GM21723 (cell line): ENCODE measurements around the gene ZNF609.
"Not testable (repeated sequence)": the region's sequence is repeated elsewhere in the genome, so short reads cannot be mapped to it uniquely, and the experiment has no call there.

Source experiments
- ATAC-seq: cut with Tn5 transposase; IDR thresholded peaks from one replicate; pipeline ENCODE4 v1.9.1; 2021; ENCODE audit warnings: mild to moderate bottlenecking, moderate library complexity; ENCODE audit not compliant: unreplicated experiment

ZNF609 gene

GRCh38 chr15:64456634-64457108 lies 3.7 kb upstream of the ZNF609 start:
- no peak for ATAC-seq

GRCh38 chr15:64459066-64459781 lies 1.2 kb upstream of the ZNF609 start:
- no peak for ATAC-seq

- peak; percentile 39 for ATAC-seq
These were observed 644 bp downstream of the ZNF609 start for GRCh38 chr15:64460724-64461720.

- ATAC-seq: peak; percentile 17
These were observed 1.4 kb downstream of the ZNF609 start for GRCh38 chr15:64461721-64462162.

- ATAC-seq: no peak
These were observed 2.1 kb downstream of the ZNF609 start for GRCh38 chr15:64462492-64462891.

- no peak for ATAC-seq
These were observed 4.1 kb downstream of the ZNF609 start for GRCh38 chr15:64464276-64465005.

- ATAC-seq: no peak
These were observed 6.2 kb downstream of the ZNF609 start for GRCh38 chr15:64466408-64467141.

- ATAC-seq: no peak
These were observed 11.8 kb downstream of the ZNF609 start for GRCh38 chr15:64472161-64472560.

GRCh38 chr15:64474846-64475245 lies 14.5 kb downstream of the ZNF609 start:
- ATAC-seq: no peak

- no peak for ATAC-seq
These were observed 16.2 kb downstream of the ZNF609 start for GRCh38 chr15:64476550-64476949.

GRCh38 chr15:64478863-64479262 lies 18.5 kb downstream of the ZNF609 start:
- no peak for ATAC-seq

- no peak for ATAC-seq
These were observed 20.5 kb downstream of the ZNF609 start for GRCh38 chr15:64480891-64481290.

GRCh38 chr15:64483749-64484148 lies 23.4 kb downstream of the ZNF609 start:
- no peak for ATAC-seq

- ATAC-seq: no peak
These were observed 25.4 kb downstream of the ZNF609 start for GRCh38 chr15:64485796-64486195.

- ATAC-seq: no peak
These were observed 30.4 kb downstream of the ZNF609 start for GRCh38 chr15:64490598-64491259.

GRCh38 chr15:64493641-64494040 lies 33.3 kb downstream of the ZNF609 start:
- no peak for ATAC-seq

GRCh38 chr15:64495968-64496367 lies 35.6 kb downstream of the ZNF609 start:
- not testable (repeated sequence) for ATAC-seq

GRCh38 chr15:64500695-64501395 lies 40.5 kb downstream of the ZNF609 start:
- ATAC-seq: no peak

- ATAC-seq: no peak
These were observed 41.0 kb downstream of the ZNF609 start for GRCh38 chr15:64501396-64501715.
